ENCODE data around the gene GFRA1.

GFRA1 gene

GRCh38 chr10:116007256-116007891, 265.6 kb downstream of the GFRA1 start:
- 92% methylated on average over 9 of the region's 9 CpGs for WGBS, 2 experiments
- no peaks in the 10 kb centered on the region for H3K27me3 ChIP-seq (ENCODE audit: control insufficient read depth, insufficient read depth, low read length, poor library complexity, severe bottlenecking)
- H3K36me3 ChIP-seq (ENCODE audit: control insufficient read depth, insufficient read depth, low read length): no peaks in the 10 kb centered on the region
- H3K4me1 ChIP-seq (ENCODE audit: control insufficient read depth, insufficient read depth, low read length): no peaks in the 10 kb centered on the region
- H3K4me3 ChIP-seq (ENCODE audit: insufficient read depth, low read depth, low read length): no peak overlapping the region
- H3K9me3 ChIP-seq (ENCODE audit: control insufficient read depth, low read length): no peaks in the 10 kb centered on the region
- no peak overlapping the region for H3K27ac ChIP-seq (ENCODE audit: insufficient read depth, low read depth, low read length, poor library complexity, severe bottlenecking)
